ENCODE measurements around the gene HTR3D.
A peak's percentile ranks its signal among the peaks of the same experiment; 100 is the strongest.

HTR3D gene

GRCh38 chr3:184073621-184074020, 42.1 kb downstream of the HTR3D start:
- DNase-seq, result no peak

- DNase-seq, result no peak
Observed at GRCh38 chr3:184075901-184076300, 44.4 kb downstream of the HTR3D start.

- DNase-seq, result no peak
Observed at GRCh38 chr3:184077881-184078280, 46.3 kb downstream of the HTR3D start.

- no peak for DNase-seq
Observed at GRCh38 chr3:184078851-184079250, 47.3 kb downstream of the HTR3D start.

- DNase-seq, result no peak
Observed at GRCh38 chr3:184081116-184081830, 49.7 kb downstream of the HTR3D start.

- no peak for DNase-seq
Observed at GRCh38 chr3:184082034-184082433, 50.5 kb downstream of the HTR3D start.

- DNase-seq, result no peak
Observed at GRCh38 chr3:184082465-184082864, 50.9 kb downstream of the HTR3D start.

- DNase-seq, result peak; percentile 1
Observed at GRCh38 chr3:184085389-184085852, 53.9 kb downstream of the HTR3D start.
